WERI-Rb-1 (cell line): ENCODE data around the gene ZNHIT2.
A peak's percentile ranks its signal among the peaks of the same experiment; 100 is the strongest.

Experiments used
- DNase-seq: peaks from one replicate; pipeline ENCODE4 v3.0.0-alpha.2; 2020
- H3K27ac ChIP-seq: fragments of 250-450 bp; sonication (Bioruptor Pico); 2 replicates; pipeline ENCODE4 v1.5.1; 2020; ENCODE audit warnings: mild to moderate bottlenecking, moderate library complexity
- H3K27me3 ChIP-seq: fragments of 250-450 bp; sonication (Bioruptor Pico); 2 replicates; pipeline ENCODE4 v1.5.1; 2021; ENCODE audit warnings: mild to moderate bottlenecking, low read depth, moderate library complexity; ENCODE audit not compliant: insufficient read depth, severe bottlenecking
- H3K36me3 ChIP-seq: fragments of 250-450 bp; sonication (Bioruptor Pico); 2 replicates; pipeline ENCODE4 v1.5.1; 2020; ENCODE audit warnings: mild to moderate bottlenecking, moderate library complexity
- H3K4me3 ChIP-seq: 2 replicates; pipeline ENCODE4 v1.5.1; 2011; ENCODE audit warnings: low read depth, mild to moderate bottlenecking, control low read depth, low read length
- H3K9me3 ChIP-seq: fragments of 250-450 bp; sonication (Bioruptor Pico); 2 replicates; pipeline ENCODE4 v1.5.1; 2021; ENCODE audit warnings: mild to moderate bottlenecking, moderate library complexity; ENCODE audit not compliant: severe bottlenecking
- CTCF ChIP-seq: IDR thresholded peaks from 2 replicates; pipeline ENCODE4 v1.5.1; 2011; ENCODE audit warnings: low read depth, mild to moderate bottlenecking, control low read depth, inconsistent platforms, low read length

Gene ZNHIT2

GRCh38 chr11:65085446-65085845 is 32.1 kb downstream of the ZNHIT2 start:
- DNase-seq, result no peak
- H3K27me3 ChIP-seq, result no peaks in the 10 kb centered on the region
- H3K4me3 ChIP-seq, result no peak overlapping the region
- H3K9me3 ChIP-seq, result no peaks in the 10 kb centered on the region
- no peak for TF ChIP-seq CTCF
- peaks cover 40% of the 10 kb centered on the region for H3K36me3 ChIP-seq
- H3K27ac ChIP-seq, result no peak overlapping the region

GRCh38 chr11:65084598-65085375 is 32.7 kb downstream of the ZNHIT2 start:
- peak overlapping the region; percentile 90 for H3K4me3 ChIP-seq
- H3K36me3 ChIP-seq, result peaks cover 45% of the 10 kb centered on the region
- DNase-seq, result no peak
- H3K27ac ChIP-seq, result peak overlapping the region; percentile 97
- H3K27me3 ChIP-seq, result no peaks in the 10 kb centered on the region
- no peaks in the 10 kb centered on the region for H3K9me3 ChIP-seq
- TF ChIP-seq CTCF, result no peak

DNA sequence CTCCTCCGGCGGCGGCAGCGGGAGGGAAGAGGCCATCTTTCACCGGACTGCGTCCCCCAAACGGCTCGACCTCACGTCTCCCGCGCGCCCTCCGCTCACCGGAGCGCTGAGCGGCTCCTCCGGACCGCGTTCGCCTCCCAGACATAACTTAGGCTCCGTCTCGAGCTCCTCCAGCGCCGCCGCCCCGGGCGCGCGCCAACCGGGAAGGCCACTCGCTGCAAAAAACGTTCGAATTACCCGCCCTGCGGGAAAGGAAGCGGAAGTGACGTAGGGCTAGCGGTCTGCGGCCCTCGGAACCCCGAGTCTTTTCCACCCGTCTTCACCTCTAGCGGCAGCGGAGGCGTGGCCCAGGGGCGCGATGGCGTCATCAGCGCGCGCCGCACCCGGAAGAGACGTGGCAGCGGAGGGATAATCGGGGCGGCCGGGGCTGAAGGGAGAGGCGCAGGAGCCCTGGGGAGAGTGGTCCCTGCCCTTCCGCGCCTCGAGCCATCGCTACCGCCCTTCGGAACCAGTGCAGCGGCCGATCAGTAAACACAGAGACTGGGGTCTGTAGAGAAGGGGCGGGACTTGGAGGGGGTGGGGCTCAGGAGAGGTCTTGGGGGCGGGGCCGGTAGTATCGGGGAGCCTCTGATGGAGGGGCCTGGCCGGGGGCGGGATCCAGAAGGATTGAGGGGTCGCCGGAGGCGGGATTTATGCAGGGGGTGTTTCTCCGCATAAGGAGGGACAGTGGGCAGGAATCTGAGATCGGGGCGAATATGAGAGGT is 33.5 kb downstream of the ZNHIT2 start, which contains the start of the genes CDCA5 and ZFPL1:
Gene CDCA5, minus strand, starts transcription at position 207 of the 764 bp plus-strand sequence. Its CDS starts 62 bp downstream, at position 145.
Gene ZFPL1, plus strand, starts transcription at position 389 of the 764 bp plus-strand sequence. CDS start 477 bp downstream, outside the sequence.
- Histone ChIP-seq H3K9me3 (no peaks in the 10 kb centered on the region), H3K4me3 (peak within 1 kb of the TSS; percentile 90), H3K27me3 (no peaks in the 10 kb centered on the region), H3K27ac (peak within 1 kb of the TSS; percentile 97), H3K36me3 (peaks cover 51% of the 10 kb centered on the region)
- TF ChIP-seq CTCF, result no peak
- peak; percentile 95 for DNase-seq

- TF ChIP-seq CTCF, result no peak
- no peaks in the 10 kb centered on the region for H3K9me3 ChIP-seq
- H3K27ac ChIP-seq, result peak overlapping the region; percentile 97
- H3K4me3 ChIP-seq, result peak overlapping the region; percentile 90
- no peaks in the 10 kb centered on the region for H3K27me3 ChIP-seq
- peaks cover 58% of the 10 kb centered on the region for H3K36me3 ChIP-seq
- no peak for DNase-seq
Observed at GRCh38 chr11:65083134-65083833, 34.2 kb downstream of the ZNHIT2 start.

GRCh38 chr11:65078786-65079342 is 38.6 kb downstream of the ZNHIT2 start:
- Histone ChIP-seq H3K27me3 (no peaks in the 10 kb centered on the region), H3K4me3 (no peak overlapping the region), H3K36me3 (peaks cover 57% of the 10 kb centered on the region), H3K9me3 (no peaks in the 10 kb centered on the region), H3K27ac (peak overlapping the region; percentile 59)
- DNase-seq, result no peak
- no peak for TF ChIP-seq CTCF
